ENCODE measurements around the gene CDC14B.
"Not testable (repeated sequence)": the region's sequence is repeated elsewhere in the genome, so short reads cannot be mapped to it uniquely, and the experiment has no call there.

The CDC14B gene

GRCh38 chr9:96619491-96620180 is at the start of gene CDC14B:
CDC14B (minus strand) TSS chr9:96619843; CDS start chr9:96619378, 465 bp downstream.
- Histone ChIP-seq H3K4me3 (ENCODE audit: low read length) (peak within 1 kb of the TSS; percentile 72), H3K4me1 (ENCODE audit: insufficient read depth, low read length) (peaks cover 14% of the 10 kb centered on the region), H3K36me3 (ENCODE audit: insufficient read depth, low read depth, low read length) (no peaks in the 10 kb centered on the region), H3K9ac (ENCODE audit: low read depth, low read length) (peak within 1 kb of the TSS; percentile 60; the same call in 1 of the 2 replicates), H3K27me3 (ENCODE audit: insufficient read depth, low read length) (peaks cover 24% of the 10 kb centered on the region), H3K27ac (ENCODE audit: low read length) (peak within 1 kb of the TSS; percentile 16), H3K9me3 (ENCODE audit: insufficient read depth, low read depth, low read length) (no peaks in the 10 kb centered on the region)

DNA sequence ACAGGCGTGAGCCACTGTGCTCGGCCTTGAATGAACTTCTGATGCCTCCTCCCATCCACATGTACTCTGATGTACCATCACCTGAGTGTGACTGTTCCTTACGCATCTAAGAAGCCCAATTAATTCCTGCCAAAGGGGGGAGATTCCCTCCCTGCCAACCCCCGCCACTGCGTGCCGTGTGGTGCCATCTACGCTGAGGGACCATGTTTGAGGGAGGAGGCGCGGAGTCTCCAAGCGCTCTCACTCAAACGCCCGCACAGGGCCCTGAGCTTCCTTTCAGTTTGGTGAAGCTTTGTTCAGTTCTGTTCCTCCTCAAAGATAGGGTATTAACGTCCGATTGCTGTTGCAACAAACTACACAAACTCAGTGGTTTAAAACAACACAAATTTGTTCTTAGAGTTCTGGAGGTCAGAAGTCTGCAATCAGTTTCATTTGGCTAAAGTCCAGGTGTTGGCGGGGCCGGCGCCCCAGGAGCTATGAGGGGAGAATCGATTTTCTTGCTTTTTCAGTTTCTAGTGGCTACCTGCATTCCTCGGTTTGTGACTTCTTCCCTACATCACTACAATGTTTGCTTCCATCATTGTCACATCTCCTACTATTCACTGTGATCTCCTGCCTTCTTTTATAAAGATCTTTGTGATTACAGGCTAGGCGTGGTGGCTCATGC is 49.4 kb upstream of the CDC14B start:
- Histone ChIP-seq H3K9me3 (ENCODE audit: insufficient read depth, low read depth, low read length) (no peaks in the 10 kb centered on the region; the same call in 1 of the 2 replicates), H3K9ac (ENCODE audit: low read depth, low read length) (no peak overlapping the region), H3K4me1 (ENCODE audit: insufficient read depth, low read length) (no peaks in the 10 kb centered on the region), H3K36me3 (ENCODE audit: insufficient read depth, low read depth, low read length) (no peaks in the 10 kb centered on the region), H3K27ac (ENCODE audit: low read length) (no peak overlapping the region), H3K4me3 (ENCODE audit: low read length) (no peak overlapping the region), H3K27me3 (ENCODE audit: insufficient read depth, low read length) (no peaks in the 10 kb centered on the region)

GRCh38 chr9:96667363-96667728 is 47.7 kb upstream of the CDC14B start:
- Histone ChIP-seq H3K9me3 (ENCODE audit: insufficient read depth, low read depth, low read length) (no peaks in the 10 kb centered on the region; the same call in 1 of the 2 replicates), H3K27me3 (ENCODE audit: insufficient read depth, low read length) (no peaks in the 10 kb centered on the region), H3K9ac (ENCODE audit: low read depth, low read length) (no peak overlapping the region), H3K36me3 (ENCODE audit: insufficient read depth, low read depth, low read length) (no peaks in the 10 kb centered on the region), H3K4me3 (ENCODE audit: low read length) (no peak overlapping the region), H3K27ac (ENCODE audit: low read length) (no peak overlapping the region), H3K4me1 (ENCODE audit: insufficient read depth, low read length) (no peaks in the 10 kb centered on the region)

DNA sequence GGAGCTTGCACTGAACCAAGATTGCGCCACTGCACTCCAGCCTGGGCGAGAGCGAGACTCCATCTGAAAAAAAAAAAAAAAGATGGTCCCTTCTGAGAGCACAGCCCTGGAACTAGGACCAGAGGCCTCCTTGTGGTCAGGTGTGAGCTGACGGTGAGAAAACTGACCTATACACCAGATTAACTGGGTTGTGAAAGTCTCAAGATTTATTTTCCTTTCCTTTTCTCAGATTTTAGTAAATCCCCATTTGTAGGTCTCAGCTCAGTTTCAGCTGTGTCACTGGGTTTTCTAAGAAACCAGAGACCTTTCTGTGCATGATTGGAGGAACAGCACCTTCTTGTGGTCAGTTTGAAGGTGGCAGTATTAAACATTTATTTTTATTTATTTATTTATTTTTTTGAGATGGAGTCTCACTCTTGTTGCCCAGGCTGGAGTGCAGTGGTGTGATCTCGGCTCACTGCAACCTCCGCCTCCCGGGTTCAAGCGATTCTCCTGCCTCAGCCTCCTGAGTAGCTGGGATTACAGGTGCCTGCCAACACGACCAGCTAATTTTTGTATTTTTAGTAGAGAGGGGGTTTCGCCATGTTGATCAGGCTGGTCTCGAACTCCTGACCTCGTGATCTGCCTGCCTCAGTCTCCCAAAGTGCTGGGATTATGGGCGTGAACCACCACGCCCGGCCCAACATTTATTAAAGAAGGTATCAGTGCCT is 47.2 kb upstream of the CDC14B start:
- H3K9ac ChIP-seq (ENCODE audit: low read depth, low read length); H3K27ac ChIP-seq (ENCODE audit: low read length); H3K4me3 ChIP-seq (ENCODE audit: low read length); H3K36me3 ChIP-seq (ENCODE audit: insufficient read depth, low read depth, low read length); H3K27me3 ChIP-seq (ENCODE audit: insufficient read depth, low read length); H3K9me3 ChIP-seq (ENCODE audit: insufficient read depth, low read depth, low read length); H3K4me1 ChIP-seq (ENCODE audit: insufficient read depth, low read length): not testable (repeated sequence)

- Histone ChIP-seq H3K9me3 (ENCODE audit: insufficient read depth, low read depth, low read length) (no peaks in the 10 kb centered on the region), H3K27me3 (ENCODE audit: insufficient read depth, low read length) (no peaks in the 10 kb centered on the region), H3K9ac (ENCODE audit: low read depth, low read length) (no peak overlapping the region), H3K4me3 (ENCODE audit: low read length) (no peak overlapping the region), H3K36me3 (ENCODE audit: insufficient read depth, low read depth, low read length) (no peaks in the 10 kb centered on the region), H3K27ac (ENCODE audit: low read length) (no peak overlapping the region), H3K4me1 (ENCODE audit: insufficient read depth, low read length) (no peaks in the 10 kb centered on the region)
Observed at GRCh38 chr9:96665789-96666188, 46.1 kb upstream of the CDC14B start.

GRCh38 chr9:96663506-96664120 is 44.0 kb upstream of the CDC14B start:
- H3K9me3 ChIP-seq (ENCODE audit: insufficient read depth, low read depth, low read length): no peaks in the 10 kb centered on the region
- no peaks in the 10 kb centered on the region for H3K36me3 ChIP-seq (ENCODE audit: insufficient read depth, low read depth, low read length)
- H3K4me3 ChIP-seq (ENCODE audit: low read length): no peak overlapping the region
- H3K27me3 ChIP-seq (ENCODE audit: insufficient read depth, low read length): no peaks in the 10 kb centered on the region
- H3K27ac ChIP-seq (ENCODE audit: low read length): no peak overlapping the region
- H3K9ac ChIP-seq (ENCODE audit: low read depth, low read length): no peak overlapping the region
- no peaks in the 10 kb centered on the region for H3K4me1 ChIP-seq (ENCODE audit: insufficient read depth, low read length)

GRCh38 chr9:96661711-96662110 is 42.1 kb upstream of the CDC14B start:
- peaks cover 8% of the 10 kb centered on the region; the same call in 1 of the 2 replicates for H3K27me3 ChIP-seq (ENCODE audit: insufficient read depth, low read length)
- no peaks in the 10 kb centered on the region for H3K36me3 ChIP-seq (ENCODE audit: insufficient read depth, low read depth, low read length)
- H3K9ac ChIP-seq (ENCODE audit: low read depth, low read length): no peak overlapping the region
- no peak overlapping the region for H3K27ac ChIP-seq (ENCODE audit: low read length)
- H3K9me3 ChIP-seq (ENCODE audit: insufficient read depth, low read depth, low read length): no peaks in the 10 kb centered on the region
- no peak overlapping the region for H3K4me3 ChIP-seq (ENCODE audit: low read length)
- H3K4me1 ChIP-seq (ENCODE audit: insufficient read depth, low read length): no peaks in the 10 kb centered on the region

DNA sequence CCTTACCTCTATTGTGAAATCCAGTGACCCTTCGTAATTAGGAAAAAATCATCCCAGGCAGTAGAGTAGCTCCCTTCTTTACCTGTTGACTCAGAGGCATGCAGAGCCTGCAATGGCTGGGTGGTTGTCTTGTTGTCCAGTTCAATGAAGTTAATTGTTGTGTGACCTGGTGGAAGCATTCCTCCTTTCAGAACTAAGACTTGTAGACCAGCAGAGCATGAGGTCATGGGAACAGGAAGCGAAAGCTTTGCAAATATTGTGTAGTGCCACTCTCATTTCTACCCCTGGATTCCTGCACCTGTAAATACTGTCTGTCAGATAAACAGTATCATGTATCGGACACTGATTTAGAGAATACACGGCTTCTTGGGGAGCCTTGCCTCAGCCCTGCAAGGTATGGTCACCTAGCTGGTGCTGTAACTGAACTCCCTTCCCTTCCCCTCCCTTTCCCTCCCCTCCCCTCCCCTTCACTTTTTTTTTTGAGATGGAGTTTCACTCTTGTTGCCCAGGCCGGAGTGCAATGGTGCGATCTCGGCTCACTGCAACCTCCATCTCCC is 41.1 kb upstream of the CDC14B start:
- Histone ChIP-seq H3K4me1 (ENCODE audit: insufficient read depth, low read length) (no peaks in the 10 kb centered on the region; the same call in 1 of the 2 replicates), H3K27me3 (ENCODE audit: insufficient read depth, low read length) (peaks cover 17% of the 10 kb centered on the region), H3K9ac (ENCODE audit: low read depth, low read length) (no peak overlapping the region), H3K9me3 (ENCODE audit: insufficient read depth, low read depth, low read length) (no peaks in the 10 kb centered on the region), H3K36me3 (ENCODE audit: insufficient read depth, low read depth, low read length) (no peaks in the 10 kb centered on the region), H3K27ac (ENCODE audit: low read length) (no peak overlapping the region), H3K4me3 (ENCODE audit: low read length) (no peak overlapping the region)

GRCh38 chr9:96655198-96655851 is 35.7 kb upstream of the CDC14B start, which contains the start of gene PRXL2C:
PRXL2C (minus strand) TSS chr9:96655317; CDS start chr9:96655281, 36 bp downstream.
- Histone ChIP-seq H3K36me3 (ENCODE audit: insufficient read depth, low read depth, low read length) (no peaks in the 10 kb centered on the region; the same call in 1 of the 2 replicates), H3K27ac (ENCODE audit: low read length) (no peak within 1 kb of the TSS), H3K4me3 (ENCODE audit: low read length) (peak within 1 kb of the TSS; percentile 69), H3K9me3 (ENCODE audit: insufficient read depth, low read depth, low read length) (no peaks in the 10 kb centered on the region), H3K4me1 (ENCODE audit: insufficient read depth, low read length) (no peaks in the 10 kb centered on the region; the same call in 1 of the 2 replicates), H3K9ac (ENCODE audit: low read depth, low read length) (peak within 1 kb of the TSS; percentile 61; the same call in 1 of the 2 replicates), H3K27me3 (ENCODE audit: insufficient read depth, low read length) (peaks cover 18% of the 10 kb centered on the region)

GRCh38 chr9:96654450-96655197 is 35.0 kb upstream of the CDC14B start:
- Histone ChIP-seq H3K27me3 (ENCODE audit: insufficient read depth, low read length) (peaks cover 18% of the 10 kb centered on the region), H3K9ac (ENCODE audit: low read depth, low read length) (peak overlapping the region; percentile 47; the same call in 1 of the 2 replicates), H3K9me3 (ENCODE audit: insufficient read depth, low read depth, low read length) (no peaks in the 10 kb centered on the region), H3K4me1 (ENCODE audit: insufficient read depth, low read length) (no peaks in the 10 kb centered on the region; the same call in 1 of the 2 replicates), H3K36me3 (ENCODE audit: insufficient read depth, low read depth, low read length) (no peaks in the 10 kb centered on the region; the same call in 1 of the 2 replicates), H3K4me3 (ENCODE audit: low read length) (peak overlapping the region; percentile 69), H3K27ac (ENCODE audit: low read length) (no peak overlapping the region)
